Right atrium auricular region (tissue), 2 donors: ENCODE data around the gene SLU7. TPM values are rescaled to one million over a fixed set of nuclear protein-coding genes. Genes with fewer than 3 reads are reported as not detected.
A peak's percentile ranks its signal among the peaks of the same experiment; 100 is the strongest.

Experiments
- DNase-seq: peaks from one replicate; pipeline ENCODE4 v3.0.0-alpha.2; 2019; ENCODE audit warnings: low spot score
- H3K27ac ChIP-seq, 2 donors: fragments of 200-600 bp; sonication (generic); 1 replicate in 1 of 2; 2 replicates in 1 of 2; pipeline ENCODE4 v1.5.1; 2016 to 2019
- H3K27me3 ChIP-seq, 2 donors: fragments of 200-600 bp; sonication (generic); one replicate each; pipeline versions ENCODE4 v1.5.1 to v1.6.0; 2017 to 2019
- H3K36me3 ChIP-seq: fragments of 200-600 bp; sonication (generic); one replicate; pipeline ENCODE4 v1.5.1; 2016
- H3K4me1 ChIP-seq, 2 donors: fragments of 200-600 bp; sonication (generic); one replicate each; pipeline versions ENCODE4 v1.5.1 to v1.6.0; 2017 to 2019
- H3K4me3 ChIP-seq, 2 donors: fragments of 200-600 bp; sonication (generic); 1 replicate in 1 of 2; 2 replicates in 1 of 2; pipeline ENCODE4 v1.5.1; 2017 to 2019; ENCODE audit warnings: mild to moderate bottlenecking in 1 of 2, moderate library complexity in 1 of 2
- H3K9me3 ChIP-seq, 2 donors: fragments of 200-600 bp; sonication (generic); one replicate each; pipeline ENCODE4 v1.5.1; 2019
- CTCF ChIP-seq, 2 donors: fragments of 200-600 bp; sonication (generic); IDR thresholded peaks; one replicate each; pipeline ENCODE4 v1.5.1; 2019; ENCODE audit warnings: antibody characterized with exemption in 2 of 2
- total RNA-seq, 2 donors: library from RNA; depleted of rRNA; stranded (reverse); fragments of >200 nt; gene quantifications; one replicate each; pipeline ENCODE4 v1.1.0, GENCODE V29; 2016

Gene SLU7
- total RNA-seq, 2 donors from 2014 or later: 55.0 to 55.2 TPM

- no peaks in the 10 kb centered on the region for H3K27me3 ChIP-seq
- DNase-seq: no peak
- no peak for TF ChIP-seq CTCF (IDR thresholded peaks at IDR 0.05)
- no peak overlapping the region for H3K27ac ChIP-seq
- H3K36me3 ChIP-seq: no peaks in the 10 kb centered on the region
- H3K9me3 ChIP-seq: no peaks in the 10 kb centered on the region
- peaks cover 0 to 18% of the 10 kb centered on the region in 2 donors for H3K4me1 ChIP-seq
- H3K4me3 ChIP-seq: no peak overlapping the region
These were observed 51.6 kb downstream of the SLU7 start for GRCh38 chr5:160367261-160367660.

DNA sequence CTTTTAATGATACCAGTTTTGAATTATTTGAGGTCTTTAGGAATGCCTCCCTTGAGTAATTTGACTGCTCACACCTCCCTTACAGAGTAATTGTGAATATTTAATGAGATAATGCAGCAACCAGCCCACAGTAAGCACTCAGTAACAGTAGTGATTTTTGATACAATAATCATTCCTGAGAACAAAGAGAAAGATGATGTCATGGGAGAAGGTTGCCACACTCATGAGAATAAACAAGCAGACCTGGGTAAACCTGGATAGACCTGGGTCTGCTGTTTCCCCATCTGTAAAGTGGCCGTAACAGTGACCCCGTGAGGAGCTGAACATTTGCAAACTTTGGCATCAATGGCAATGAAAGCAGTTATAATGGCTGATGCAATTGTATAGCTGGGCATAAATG, 52.7 kb downstream of the SLU7 start:
- no peak overlapping the region for H3K4me3 ChIP-seq
- no peak for DNase-seq
- no peak for TF ChIP-seq CTCF (IDR thresholded peaks at IDR 0.05)
- no peaks in the 10 kb centered on the region for H3K27me3 ChIP-seq
- H3K9me3 ChIP-seq: no peaks in the 10 kb centered on the region
- peaks cover 0 to 23% of the 10 kb centered on the region in 2 donors for H3K4me1 ChIP-seq
- no peak overlapping the region for H3K27ac ChIP-seq
- H3K36me3 ChIP-seq: no peaks in the 10 kb centered on the region

DNA sequence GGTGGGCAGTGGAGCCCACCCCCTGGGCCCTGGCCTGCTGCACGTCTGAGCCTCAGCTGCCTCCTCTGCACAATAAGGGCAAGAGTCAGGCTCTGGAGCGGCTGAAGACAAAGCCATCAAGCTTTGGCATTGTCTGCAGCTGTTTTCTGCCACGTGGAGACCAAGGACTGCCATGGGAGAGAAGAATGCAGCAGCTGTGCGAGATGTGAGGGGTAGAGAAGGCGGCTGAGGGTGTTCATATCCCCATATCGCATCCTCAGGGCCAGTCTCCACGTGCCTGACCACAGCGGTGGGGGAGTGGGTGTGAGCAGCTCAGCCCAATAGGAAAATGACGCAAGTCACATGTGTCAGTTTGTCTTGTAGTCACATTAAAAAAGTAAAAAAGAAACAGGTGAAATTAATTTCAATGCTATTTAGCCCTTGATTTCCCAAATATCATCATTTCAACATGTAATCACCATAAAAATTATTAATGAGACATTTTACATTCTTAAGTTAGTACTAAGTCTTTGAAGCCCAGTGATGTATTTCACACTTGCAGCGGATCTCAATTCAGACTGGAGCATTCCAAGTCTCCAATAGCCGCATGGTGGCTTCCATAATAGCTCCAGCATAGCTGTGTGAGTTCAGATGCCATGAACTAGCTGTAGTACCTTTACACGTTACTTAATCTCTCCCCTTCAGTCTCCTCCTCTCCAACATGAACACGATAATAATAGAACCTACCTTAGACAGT, 55.1 kb downstream of the SLU7 start:
- H3K9me3 ChIP-seq: no peaks in the 10 kb centered on the region
- DNase-seq: no peak
- H3K4me3 ChIP-seq: no peak overlapping the region
- no peak for TF ChIP-seq CTCF (IDR thresholded peaks at IDR 0.05)
- H3K27me3 ChIP-seq: no peaks in the 10 kb centered on the region
- H3K27ac ChIP-seq: peak overlapping the region; percentile 59 to 67
- H3K36me3 ChIP-seq: no peaks in the 10 kb centered on the region
- H3K4me1 ChIP-seq: peaks cover 0 to 43% of the 10 kb centered on the region in 2 donors

- no peak for TF ChIP-seq CTCF (IDR thresholded peaks at IDR 0.05)
- no peaks in the 10 kb centered on the region for H3K9me3 ChIP-seq
- H3K27me3 ChIP-seq: no peaks in the 10 kb centered on the region
- H3K27ac ChIP-seq: peak overlapping the region; percentile 59 to 67
- H3K4me3 ChIP-seq: no peak overlapping the region
- peaks cover 0 to 49% of the 10 kb centered on the region in 2 donors for H3K4me1 ChIP-seq
- DNase-seq: no peak
- H3K36me3 ChIP-seq: no peaks in the 10 kb centered on the region
These were observed 55.7 kb downstream of the SLU7 start for GRCh38 chr5:160363211-160363610.

DNA sequence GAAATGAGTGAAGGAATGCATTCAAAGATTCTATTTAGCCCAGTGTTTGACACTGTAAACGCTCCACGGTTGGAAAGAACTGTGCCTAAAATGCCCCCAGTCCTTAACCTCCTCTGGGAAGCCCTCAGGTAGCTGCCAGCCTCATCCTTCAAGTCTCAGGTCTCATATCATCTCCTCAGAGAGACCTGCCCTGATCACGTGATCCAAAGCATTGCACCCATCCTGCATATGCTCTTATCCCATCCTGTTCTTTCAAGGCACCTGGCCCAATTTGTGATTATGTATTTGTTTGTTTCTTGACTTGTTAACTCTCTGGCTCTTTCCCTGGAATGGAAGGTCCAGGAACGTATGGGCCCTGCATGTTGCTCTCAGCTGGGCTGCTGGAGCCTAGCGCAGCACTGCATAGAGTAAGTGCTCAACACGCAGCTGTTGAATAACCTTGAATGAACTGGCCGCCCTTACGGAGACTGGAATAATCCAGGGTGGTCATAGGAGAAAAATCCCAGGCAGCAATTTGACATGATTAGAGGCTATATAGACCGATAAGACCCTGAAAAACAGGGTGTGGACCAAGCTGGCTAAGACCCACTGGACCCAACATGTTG, 57.2 kb downstream of the SLU7 start:
- Histone ChIP-seq H3K4me1 (peaks cover 0 to 64% of the 10 kb centered on the region in 2 donors), H3K27ac (peak overlapping the region in 1 of 2 donors; percentile 0), H3K27me3 (no peaks in the 10 kb centered on the region), H3K4me3 (no peak overlapping the region), H3K9me3 (no peaks in the 10 kb centered on the region), H3K36me3 (no peaks in the 10 kb centered on the region)
- no peak for TF ChIP-seq CTCF (IDR thresholded peaks at IDR 0.05)
- no peak for DNase-seq
